Pancreas (tissue), 10 donors: Measurements from ENCODE around the gene TXLNB. TPM values are rescaled to one million over a fixed set of nuclear protein-coding genes. Genes with fewer than 3 reads are reported as not detected.
A peak's percentile ranks its signal among the peaks of the same experiment; 100 is the strongest.

Source experiments
- ATAC-seq, 4 donors: fragments of 200-7000 bp; cut with Tn5 transposase; one replicate each; pipeline versions ENCODE4 v1.8.0 to v1.9.1; 2020; ENCODE audit warnings: mild to moderate bottlenecking in 4 of 4, moderate library complexity in 4 of 4
- DNase-seq, 6 donors: peaks; one replicate each; pipeline ENCODE4 v3.0.0-alpha.2; 2020
- FAIRE-seq: peaks from 2 replicates; lab custom pipeline; 2012; peaks lifted over from hg19 to GRCh38; lab: Jason Lieb, UNC
- H3K27ac ChIP-seq, 4 donors: fragments of 200-600 bp; sonication (generic); 1 replicate in 3 of 4; 2 replicates in 1 of 4; pipeline versions ENCODE4 v1.5.0 to v1.8.0; 2020
- H3K27me3 ChIP-seq, 4 donors: fragments of 200-600 bp; one replicate each; pipeline ENCODE4 v1.8.0; 2021
- H3K36me3 ChIP-seq, 3 donors: fragments of 200-600 bp; sonication (generic) in 1 of 3; one replicate each; pipeline versions ENCODE4 v1.5.0 to v1.8.0; 2020 to 2021
- H3K4me1 ChIP-seq, 3 donors: fragments of 200-600 bp; one replicate each; pipeline ENCODE4 v1.8.0; 2021
- H3K4me3 ChIP-seq, 4 donors: fragments of 200-600 bp; sonication (generic) in 2 of 4; one replicate each; pipeline versions ENCODE4 v1.5.0 to v1.8.0; 2020 to 2021
- H3K9me3 ChIP-seq, 4 donors: fragments of 200-600 bp; one replicate each; pipeline ENCODE4 v1.8.0; 2021
- WGBS, 2 donors: extraction: QIAGEN DNeasy Blood & Tissue Kit; methylation state at CpG; one replicate each; pipeline ENCODE4 v1.1.7; 2013; 5-methylcytosine and 5-hydroxymethylcytosine counted together
- intact Hi-C, 3 donors: fragments of 100-400 bp; cut with DNase I; formaldehyde crosslinking; loops; one replicate each; pipeline versions ENCODE4 v1.11.1 to v1.14.2; 2022
- polyA plus RNA-seq, 2 donors: library from polyadenylated mRNA; stranded (reverse); fragments of 200-250 nt; gene quantifications; one replicate each; pipeline ENCODE4 v1.2.3, GENCODE V29; 2013
- total RNA-seq, 6 donors: library from RNA; stranded (reverse); fragmentation: NEBNext Ultra II Directional in 4 of 6; extraction: Animal tissue kit (Norgen Biotek cat#: 25700) in 4 of 6; gene quantifications; one replicate each; pipeline versions ENCODE4 v1.2.1 to v1.2.4, GENCODE V29; 2021 to 2023
- TF ChIP-seq, protein P1 (sequence below), 4 donors: fragments of 200-600 bp; sonication (generic) in 3 of 4; IDR thresholded peaks; one replicate each; pipeline versions ENCODE4 v1.5.0 to v1.8.0; 2021; ENCODE audit warnings: antibody characterized with exemption in 4 of 4
- donor health status: healthy with polysubstance abuse.
- donor health status: DM: no; HTN: no; CAD: no; lungs with moderate emphysema.
- donor health status: DM: no; HTN: no; CAD: no.
- donor health status: control.
- donor health status: control.
- donor health status: Bipolar disorder and iron deficiency.
- donor health status: DM: yes; HTN: yes; CAD: no.
- donor health status: DM: no; HTN: no; CAD: no.
- donor health status: DM: no; HTN: no; CAD: no.
- donor health status: DM: yes; HTN: yes; CAD: no.

TXLNB gene
- total and polyA plus RNA-seq, 8 donors, result 0.03 to 0.47 (median 0.08) TPM; not detected in 1

GRCh38 chr6:139253656-139254055 is 38.1 kb downstream of the TXLNB start:
- TF ChIP-seq, protein P1, sequence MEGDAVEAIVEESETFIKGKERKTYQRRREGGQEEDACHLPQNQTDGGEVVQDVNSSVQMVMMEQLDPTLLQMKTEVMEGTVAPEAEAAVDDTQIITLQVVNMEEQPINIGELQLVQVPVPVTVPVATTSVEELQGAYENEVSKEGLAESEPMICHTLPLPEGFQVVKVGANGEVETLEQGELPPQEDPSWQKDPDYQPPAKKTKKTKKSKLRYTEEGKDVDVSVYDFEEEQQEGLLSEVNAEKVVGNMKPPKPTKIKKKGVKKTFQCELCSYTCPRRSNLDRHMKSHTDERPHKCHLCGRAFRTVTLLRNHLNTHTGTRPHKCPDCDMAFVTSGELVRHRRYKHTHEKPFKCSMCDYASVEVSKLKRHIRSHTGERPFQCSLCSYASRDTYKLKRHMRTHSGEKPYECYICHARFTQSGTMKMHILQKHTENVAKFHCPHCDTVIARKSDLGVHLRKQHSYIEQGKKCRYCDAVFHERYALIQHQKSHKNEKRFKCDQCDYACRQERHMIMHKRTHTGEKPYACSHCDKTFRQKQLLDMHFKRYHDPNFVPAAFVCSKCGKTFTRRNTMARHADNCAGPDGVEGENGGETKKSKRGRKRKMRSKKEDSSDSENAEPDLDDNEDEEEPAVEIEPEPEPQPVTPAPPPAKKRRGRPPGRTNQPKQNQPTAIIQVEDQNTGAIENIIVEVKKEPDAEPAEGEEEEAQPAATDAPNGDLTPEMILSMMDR (IDR thresholded peaks at IDR 0.05), result no peak
- Histone ChIP-seq H3K4me3 (no peak overlapping the region), H3K36me3 (no peaks in the 10 kb centered on the region), H3K4me1 (no peaks in the 10 kb centered on the region), H3K27me3 (no peaks in the 10 kb centered on the region), H3K27ac (no peak overlapping the region), H3K9me3 (no peaks in the 10 kb centered on the region)
- no peak for ATAC-seq
- intact Hi-C loops, result no loop called here
- no peak for DNase-seq
- FAIRE-seq, result no peak
- 63 to 83% methylated on average over 2 of the region's 2 CpGs for WGBS, 2 donors

DNA sequence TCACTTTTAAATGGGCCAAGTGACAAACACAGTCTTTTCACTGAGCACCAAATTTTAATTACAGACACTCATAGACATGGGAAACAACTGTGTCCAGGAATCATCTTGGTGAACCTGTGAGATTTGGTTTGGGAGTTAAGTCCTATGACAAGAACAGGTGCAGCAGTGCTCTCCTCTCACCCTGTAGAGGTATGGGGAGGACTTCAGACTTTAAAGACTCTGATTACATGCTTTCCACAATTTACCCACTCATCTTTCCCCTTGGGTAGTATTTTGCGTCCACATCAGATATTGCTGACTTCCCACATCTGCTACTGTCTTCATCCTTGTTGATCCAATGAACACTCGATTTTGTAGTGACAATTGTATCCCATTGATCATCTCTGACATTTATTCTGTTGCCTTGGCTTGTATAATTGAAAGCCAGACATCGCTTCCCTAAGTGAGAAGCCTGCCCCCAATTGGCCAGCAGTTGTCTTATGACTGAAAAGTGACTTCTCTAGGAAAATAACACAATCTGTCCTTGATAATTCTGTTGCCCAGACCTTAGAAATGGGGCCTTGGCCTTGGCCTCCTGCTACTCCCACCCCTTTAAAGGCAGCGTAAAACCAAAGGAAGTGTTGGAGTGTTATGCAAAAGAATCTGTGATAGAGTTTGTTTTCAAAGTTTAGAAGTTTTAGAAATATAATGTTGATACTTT is 40.0 kb downstream of the TXLNB start:
- intact Hi-C loops, result no loop called here
- TF ChIP-seq, protein P1 (IDR thresholded peaks at IDR 0.05), result no peak
- Histone ChIP-seq H3K36me3 (no peaks in the 10 kb centered on the region), H3K4me1 (peaks cover 0 to 3% (median 0%) of the 10 kb centered on the region in 3 donors), H3K9me3 (no peaks in the 10 kb centered on the region), H3K27ac (no peak overlapping the region), H3K4me3 (no peak overlapping the region), H3K27me3 (no peaks in the 10 kb centered on the region)
- 74 to 75% methylated on average over 4 of the region's 4 CpGs for WGBS, 2 donors
- FAIRE-seq (no peak), DNase-seq (no peak), ATAC-seq (no peak)

- no peak overlapping the region for H3K4me3 ChIP-seq
- intact Hi-C loops, result no loop called here
- no peaks in the 10 kb centered on the region for H3K27me3 ChIP-seq
- no peak for FAIRE-seq
- peak in 1 of 4 donors; percentile 22 for ATAC-seq
- H3K9me3 ChIP-seq, result no peaks in the 10 kb centered on the region
- TF ChIP-seq, protein P1 (IDR thresholded peaks at IDR 0.05), result no peak
- no peak for DNase-seq
- WGBS, 2 donors, result 38 to 40% methylated on average over 2 of the region's 2 CpGs
- no peaks in the 10 kb centered on the region for H3K36me3 ChIP-seq
- H3K4me1 ChIP-seq, result peaks cover 0 to 3% (median 0%) of the 10 kb centered on the region in 3 donors
- no peak overlapping the region for H3K27ac ChIP-seq
Observed at GRCh38 chr6:139251045-139251690, 40.6 kb downstream of the TXLNB start.

DNA sequence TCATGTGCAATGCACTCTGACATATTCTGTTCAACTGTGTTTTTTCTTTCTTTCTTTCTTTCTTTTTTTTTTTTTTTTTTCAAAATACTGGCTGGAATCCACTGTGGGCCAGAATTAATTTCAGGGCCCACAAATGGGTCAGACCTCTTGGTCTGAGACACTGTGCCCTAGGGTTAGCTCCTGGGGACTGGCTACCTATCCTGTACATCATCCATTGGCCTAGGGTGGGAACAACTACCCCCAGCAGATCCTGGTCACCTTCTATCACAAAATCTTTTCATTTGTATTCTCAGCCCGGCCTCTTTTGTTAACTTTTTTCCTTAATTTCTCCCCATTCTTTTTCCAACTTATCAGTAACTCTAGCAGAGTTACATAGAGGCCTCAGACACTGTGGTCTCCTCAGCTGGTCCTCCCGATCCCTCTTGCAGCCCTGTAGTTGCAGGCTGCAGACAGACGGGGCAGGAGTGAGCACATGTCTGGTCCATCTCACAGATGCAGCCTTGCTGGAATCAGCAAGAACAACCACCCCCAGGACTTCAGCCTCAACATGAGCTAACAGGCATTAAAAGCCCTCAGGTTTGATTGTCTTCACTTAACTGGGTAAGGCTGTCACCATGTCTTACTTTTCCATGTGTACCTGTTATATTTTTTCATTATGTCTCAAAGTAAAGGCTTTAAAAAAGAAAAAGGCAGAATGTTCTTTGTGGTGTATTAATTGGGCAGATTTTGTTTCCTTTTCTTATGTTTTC is 41.3 kb downstream of the TXLNB start:
- Histone ChIP-seq H3K27me3 (no peaks in the 10 kb centered on the region), H3K4me3 (no peak overlapping the region), H3K27ac (no peak overlapping the region), H3K36me3 (no peaks in the 10 kb centered on the region), H3K9me3 (no peaks in the 10 kb centered on the region), H3K4me1 (peaks cover 0 to 3% (median 0%) of the 10 kb centered on the region in 3 donors)
- WGBS, 2 donors, result 43 to 44% methylated on average over 3 of the region's 3 CpGs
- TF ChIP-seq, protein P1 (IDR thresholded peaks at IDR 0.05), result peak; percentile 23 to 57 (median 41)
- ATAC-seq (peak in 3 of 4 donors; percentile 91 to 94 (median 94)), DNase-seq (peak in 5 of 6 donors; percentile 13 to 65 (median 32)), FAIRE-seq (no peak)
- intact Hi-C loops, result no loop called here
